Peyer's patch (tissue), 4 donors: ENCODE data around the gene CORO1C. TPM values are rescaled to one million over a fixed set of nuclear protein-coding genes. Genes with fewer than 3 reads are reported as not detected.
"Not testable (repeated sequence)": the region's sequence is repeated elsewhere in the genome, so short reads cannot be mapped to it uniquely, and the experiment has no call there.

Source experiments
- DNase-seq, 3 donors: peaks; one replicate each; pipeline ENCODE4 v3.0.0-alpha.2; 2017 to 2019
- H3K27ac ChIP-seq, 4 donors: fragments of 200-600 bp; sonication (generic); one replicate each; pipeline ENCODE4 v1.5.1; 2016 to 2019
- H3K27me3 ChIP-seq, 2 donors: fragments of 200-600 bp; sonication (generic); one replicate each; pipeline ENCODE4 v1.5.1; 2019
- H3K36me3 ChIP-seq, 3 donors: fragments of 200-600 bp; sonication (generic); one replicate each; pipeline ENCODE4 v1.5.1; 2016 to 2019
- H3K4me1 ChIP-seq, 4 donors: fragments of 200-600 bp; sonication (generic); one replicate each; pipeline ENCODE4 v1.5.1; 2016 to 2019
- H3K4me3 ChIP-seq, 4 donors: fragments of 200-600 bp; sonication (generic); 1 replicate in 3 of 4; 2 replicates in 1 of 4; pipeline ENCODE4 v1.5.1; 2016 to 2019; ENCODE audit warnings: mild to moderate bottlenecking in 1 of 4
- H3K9me3 ChIP-seq, 4 donors: fragments of 200-600 bp; sonication (generic); one replicate each; pipeline ENCODE4 v1.5.1; 2016 to 2019; ENCODE audit warnings: mild to moderate bottlenecking in 1 of 4
- CTCF ChIP-seq, 6 experiments: fragments of 450-650 bp in 4 of 6; fragments of 200-600 bp in 2 of 6; sonication (generic) in 1 of 6; IDR thresholded peaks; one replicate each; pipeline ENCODE4 v1.5.1; 2017 to 2019; ENCODE audit warnings: antibody characterized with exemption in 6 of 6, mild to moderate bottlenecking in 3 of 6, moderate library complexity in 1 of 6
- POLR2A ChIP-seq, 2 donors: fragments of 450-650 bp; IDR thresholded peaks; one replicate each; pipeline ENCODE4 v1.5.1; 2017; ENCODE audit warnings: antibody characterized with exemption in 2 of 2, mild to moderate bottlenecking in 2 of 2, moderate library complexity in 2 of 2
- total RNA-seq, 4 donors: library from RNA; depleted of rRNA; stranded (reverse); fragments of >200 nt; gene quantifications; one replicate each; pipeline ENCODE4 v1.1.0, GENCODE V29; 2016

The CORO1C gene
- total RNA-seq, 4 donors from 2014 or later = 76.3 to 144 (median 87.4) TPM

GRCh38 chr12:108657130-108657745, 74.1 kb downstream of the CORO1C start:
- no peaks in the 10 kb centered on the region for H3K9me3 ChIP-seq
- no peak overlapping the region for H3K4me3 ChIP-seq
- DNase-seq = no peak
- peaks cover 0 to 48% (median 0%) of the 10 kb centered on the region in 3 donors for H3K36me3 ChIP-seq
- H3K4me1 ChIP-seq = no peaks in the 10 kb centered on the region
- no peak overlapping the region for H3K27ac ChIP-seq
- H3K27me3 ChIP-seq = no peaks in the 10 kb centered on the region
- TF ChIP-seq POLR2A (IDR thresholded peaks at IDR 0.05) (no peak), CTCF (IDR thresholded peaks at IDR 0.05) (no peak)

- H3K9me3 ChIP-seq, H3K4me1 ChIP-seq, H3K27me3 ChIP-seq, H3K4me3 ChIP-seq, H3K27ac ChIP-seq, DNase-seq: not testable (repeated sequence)
- peaks cover 0 to 54% (median 0%) of the 10 kb centered on the region in 3 donors for H3K36me3 ChIP-seq
Observed at GRCh38 chr12:108656247-108656646, 75.1 kb downstream of the CORO1C start.

GRCh38 chr12:108655812-108656175, 75.5 kb downstream of the CORO1C start:
- H3K4me1 ChIP-seq, H3K27me3 ChIP-seq, H3K9me3 ChIP-seq, DNase-seq, H3K27ac ChIP-seq, H3K4me3 ChIP-seq: not testable (repeated sequence)
- H3K36me3 ChIP-seq = peaks cover 0 to 58% (median 0%) of the 10 kb centered on the region in 3 donors

- H3K27me3 ChIP-seq, H3K27ac ChIP-seq, H3K4me3 ChIP-seq, DNase-seq, H3K4me1 ChIP-seq, H3K9me3 ChIP-seq: not testable (repeated sequence)
- peaks cover 0 to 62% (median 0%) of the 10 kb centered on the region in 3 donors for H3K36me3 ChIP-seq
Observed at GRCh38 chr12:108654622-108655021, 76.7 kb downstream of the CORO1C start.

- no peak overlapping the region for H3K4me3 ChIP-seq
- DNase-seq = no peak
- H3K27ac ChIP-seq = no peak overlapping the region
- peaks cover 0 to 68% (median 0%) of the 10 kb centered on the region in 3 donors for H3K36me3 ChIP-seq
- H3K4me1 ChIP-seq = no peaks in the 10 kb centered on the region
- H3K9me3 ChIP-seq = no peaks in the 10 kb centered on the region
- no peaks in the 10 kb centered on the region for H3K27me3 ChIP-seq
- TF ChIP-seq CTCF (IDR thresholded peaks at IDR 0.05) (no peak), POLR2A (IDR thresholded peaks at IDR 0.05) (no peak)
Observed at GRCh38 chr12:108653922-108654321, 77.4 kb downstream of the CORO1C start.

GRCh38 chr12:108653082-108653516, 78.2 kb downstream of the CORO1C start:
- DNase-seq = no peak
- Histone ChIP-seq H3K4me1 (no peaks in the 10 kb centered on the region), H3K9me3 (no peaks in the 10 kb centered on the region), H3K27me3 (no peaks in the 10 kb centered on the region), H3K36me3 (peaks cover 0 to 68% (median 0%) of the 10 kb centered on the region in 3 donors), H3K27ac (no peak overlapping the region), H3K4me3 (no peak overlapping the region)
- TF ChIP-seq CTCF (IDR thresholded peaks at IDR 0.05) (no peak), POLR2A (IDR thresholded peaks at IDR 0.05) (no peak)

GRCh38 chr12:108650083-108650482, 81.2 kb downstream of the CORO1C start:
- no peak for DNase-seq
- Histone ChIP-seq H3K9me3 (no peaks in the 10 kb centered on the region), H3K27ac (no peak overlapping the region), H3K4me1 (peaks cover 0 to 3% (median 0%) of the 10 kb centered on the region in 4 donors), H3K36me3 (peaks cover 0 to 68% (median 0%) of the 10 kb centered on the region in 3 donors), H3K27me3 (no peaks in the 10 kb centered on the region), H3K4me3 (no peak overlapping the region)
- TF ChIP-seq POLR2A (IDR thresholded peaks at IDR 0.05) (no peak), CTCF (IDR thresholded peaks at IDR 0.05) (no peak)
